ENCODE results near the gene MAZ. TPM values are rescaled to one million over a fixed set of nuclear protein-coding genes. Genes with fewer than 3 reads are reported as not detected.

Gene MAZ
- total and polyA plus RNA-seq, 2 of the 13 experiments (the other 11 are each of a cell fraction or from before 2014, with no cell fraction given) = 203 to 277 TPM

DNA sequence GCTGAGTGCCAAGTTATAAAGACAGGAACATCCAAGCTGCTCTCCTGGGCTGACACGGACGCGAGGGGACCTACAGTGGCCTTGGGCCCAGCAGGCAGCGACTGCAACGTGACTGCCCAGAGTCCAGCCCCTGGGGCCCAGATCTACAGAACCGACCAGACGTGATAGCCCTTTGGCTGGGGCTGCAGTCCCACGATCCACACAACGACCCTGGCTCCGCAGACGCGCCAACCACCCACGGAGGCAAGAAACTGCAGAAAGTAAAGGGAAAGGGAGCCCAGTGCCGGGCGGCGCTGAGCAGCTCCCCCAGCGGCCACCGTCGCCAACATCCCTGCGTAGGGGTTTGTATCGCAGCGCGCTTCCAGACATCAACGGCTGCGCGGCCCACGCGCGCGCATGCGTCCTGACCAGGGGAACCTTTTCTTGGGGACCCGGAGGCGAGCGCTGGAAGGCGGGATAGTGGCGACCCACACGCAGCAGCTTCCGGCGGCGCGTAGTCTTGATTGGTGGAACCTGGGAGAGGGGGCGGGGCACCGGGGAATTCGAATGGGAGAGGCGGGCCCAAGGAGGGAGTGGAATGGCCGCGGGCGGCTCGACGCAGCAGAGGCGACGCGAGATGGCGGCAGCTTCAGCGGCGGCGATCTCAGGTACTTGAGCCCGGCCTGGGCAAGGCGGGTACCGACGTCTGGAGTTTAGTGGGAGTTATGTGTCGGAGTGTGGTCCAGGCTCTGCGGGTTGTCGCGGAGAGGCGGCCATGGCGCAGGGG lies 16.0 kb upstream of the MAZ start, which contains the start of gene KIF22 (continued):
- TF ChIP-seq KAT8 (CRISPR knock-in tag; IDR thresholded peaks at IDR 0.05) (peak; percentile 96), RBM39 (IDR thresholded peaks at IDR 0.05; ENCODE audit: low read depth, low read length, poor library complexity, severe bottlenecking) (peak; percentile 54), TOE1 (CRISPR knock-in tag; IDR thresholded peaks at IDR 0.05) (0 out of 2 replicates have a peak, but pooled peaks have one; percentile 54), ETV5 (CRISPR knock-in tag; IDR thresholded peaks at IDR 0.05; ENCODE audit: borderline replicate concordance) (peak; percentile 49), ZNF17 (CRISPR knock-in tag; IDR thresholded peaks at IDR 0.05) (no peak), ZNF136 (CRISPR knock-in tag; IDR thresholded peaks at IDR 0.05; ENCODE audit: low read depth) (peak; percentile 76; the same call in 1 of the 2 replicates), RAD51 (IDR thresholded peaks at IDR 0.05; ENCODE audit: borderline replicate concordance) (no peak), MYC (CRISPR knock-in tag; IDR thresholded peaks at IDR 0.05; ENCODE audit: borderline replicate concordance) (peak; percentile 89), ZNF709 (CRISPR knock-in tag; IDR thresholded peaks at IDR 0.05) (no peak; the same call in none of the 2 replicates), FOXA3 (CRISPR knock-in tag; IDR thresholded peaks at IDR 0.05) (peak; percentile 66), SP1 (IDR thresholded peaks at IDR 0.05) (no peak), SP1 (CRISPR knock-in tag; IDR thresholded peaks at IDR 0.05) (peak; percentile 94), ELF4 (CRISPR knock-in tag; IDR thresholded peaks at IDR 0.05; ENCODE audit: borderline replicate concordance) (no peak), ZKSCAN5 (CRISPR knock-in tag; IDR thresholded peaks at IDR 0.05) (peak; percentile 30; the same call in 1 of the 2 replicates), NR1H2 (CRISPR knock-in tag; IDR thresholded peaks at IDR 0.05; ENCODE audit: borderline replicate concordance, low read depth) (no peak; the same call in 1 of the 2 replicates), ZNF703 (CRISPR knock-in tag; IDR thresholded peaks at IDR 0.05; ENCODE audit: borderline replicate concordance) (peak; percentile 82; the same call in 1 of the 2 replicates), EED (CRISPR knock-in tag; IDR thresholded peaks at IDR 0.05) (peak; percentile 89), TSC22D2 (CRISPR knock-in tag; IDR thresholded peaks at IDR 0.05; ENCODE audit: borderline replicate concordance) (peak; percentile 78; the same call in 1 of the 2 replicates)
- TF ChIP-seq, protein P1, sequence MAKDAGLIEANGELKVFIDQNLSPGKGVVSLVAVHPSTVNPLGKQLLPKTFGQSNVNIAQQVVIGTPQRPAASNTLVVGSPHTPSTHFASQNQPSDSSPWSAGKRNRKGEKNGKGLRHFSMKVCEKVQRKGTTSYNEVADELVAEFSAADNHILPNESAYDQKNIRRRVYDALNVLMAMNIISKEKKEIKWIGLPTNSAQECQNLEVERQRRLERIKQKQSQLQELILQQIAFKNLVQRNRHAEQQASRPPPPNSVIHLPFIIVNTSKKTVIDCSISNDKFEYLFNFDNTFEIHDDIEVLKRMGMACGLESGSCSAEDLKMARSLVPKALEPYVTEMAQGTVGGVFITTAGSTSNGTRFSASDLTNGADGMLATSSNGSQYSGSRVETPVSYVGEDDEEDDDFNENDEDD (CRISPR knock-in tag; IDR thresholded peaks at IDR 0.05; ENCODE audit: borderline replicate concordance) = peak; percentile 98
- TF ChIP-seq, protein P2, sequence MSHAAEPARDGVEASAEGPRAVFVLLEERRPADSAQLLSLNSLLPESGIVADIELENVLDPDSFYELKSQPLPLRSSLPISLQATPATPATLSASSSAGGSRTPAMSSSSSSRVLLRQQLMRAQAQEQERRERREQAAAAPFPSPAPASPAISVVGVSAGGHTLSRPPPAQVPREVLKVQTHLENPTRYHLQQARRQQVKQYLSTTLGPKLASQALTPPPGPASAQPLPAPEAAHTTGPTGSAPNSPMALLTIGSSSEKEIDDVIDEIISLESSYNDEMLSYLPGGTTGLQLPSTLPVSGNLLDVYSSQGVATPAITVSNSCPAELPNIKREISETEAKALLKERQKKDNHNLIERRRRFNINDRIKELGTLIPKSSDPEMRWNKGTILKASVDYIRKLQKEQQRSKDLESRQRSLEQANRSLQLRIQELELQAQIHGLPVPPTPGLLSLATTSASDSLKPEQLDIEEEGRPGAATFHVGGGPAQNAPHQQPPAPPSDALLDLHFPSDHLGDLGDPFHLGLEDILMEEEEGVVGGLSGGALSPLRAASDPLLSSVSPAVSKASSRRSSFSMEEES (CRISPR knock-in tag; IDR thresholded peaks at IDR 0.05) = peak; percentile 59
- TF ChIP-seq, protein P3, sequence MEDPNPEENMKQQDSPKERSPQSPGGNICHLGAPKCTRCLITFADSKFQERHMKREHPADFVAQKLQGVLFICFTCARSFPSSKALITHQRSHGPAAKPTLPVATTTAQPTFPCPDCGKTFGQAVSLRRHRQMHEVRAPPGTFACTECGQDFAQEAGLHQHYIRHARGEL (CRISPR knock-in tag; IDR thresholded peaks at IDR 0.05) = no peak
- TF ChIP-seq, protein P4, sequence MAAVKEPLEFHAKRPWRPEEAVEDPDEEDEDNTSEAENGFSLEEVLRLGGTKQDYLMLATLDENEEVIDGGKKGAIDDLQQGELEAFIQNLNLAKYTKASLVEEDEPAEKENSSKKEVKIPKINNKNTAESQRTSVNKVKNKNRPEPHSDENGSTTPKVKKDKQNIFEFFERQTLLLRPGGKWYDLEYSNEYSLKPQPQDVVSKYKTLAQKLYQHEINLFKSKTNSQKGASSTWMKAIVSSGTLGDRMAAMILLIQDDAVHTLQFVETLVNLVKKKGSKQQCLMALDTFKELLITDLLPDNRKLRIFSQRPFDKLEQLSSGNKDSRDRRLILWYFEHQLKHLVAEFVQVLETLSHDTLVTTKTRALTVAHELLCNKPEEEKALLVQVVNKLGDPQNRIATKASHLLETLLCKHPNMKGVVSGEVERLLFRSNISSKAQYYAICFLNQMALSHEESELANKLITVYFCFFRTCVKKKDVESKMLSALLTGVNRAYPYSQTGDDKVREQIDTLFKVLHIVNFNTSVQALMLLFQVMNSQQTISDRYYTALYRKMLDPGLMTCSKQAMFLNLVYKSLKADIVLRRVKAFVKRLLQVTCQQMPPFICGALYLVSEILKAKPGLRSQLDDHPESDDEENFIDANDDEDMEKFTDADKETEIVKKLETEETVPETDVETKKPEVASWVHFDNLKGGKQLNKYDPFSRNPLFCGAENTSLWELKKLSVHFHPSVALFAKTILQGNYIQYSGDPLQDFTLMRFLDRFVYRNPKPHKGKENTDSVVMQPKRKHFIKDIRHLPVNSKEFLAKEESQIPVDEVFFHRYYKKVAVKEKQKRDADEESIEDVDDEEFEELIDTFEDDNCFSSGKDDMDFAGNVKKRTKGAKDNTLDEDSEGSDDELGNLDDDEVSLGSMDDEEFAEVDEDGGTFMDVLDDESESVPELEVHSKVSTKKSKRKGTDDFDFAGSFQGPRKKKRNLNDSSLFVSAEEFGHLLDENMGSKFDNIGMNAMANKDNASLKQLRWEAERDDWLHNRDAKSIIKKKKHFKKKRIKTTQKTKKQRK (IDR thresholded peaks at IDR 0.05; ENCODE audit: low read length) = no peak

Data from HepG2 (cell line).